ENCODE data around the gene MCAM. TPM values are rescaled to one million over a fixed set of nuclear protein-coding genes. Genes with fewer than 3 reads are reported as not detected.
A peak's percentile ranks its signal among the peaks of the same experiment; 100 is the strongest.

MCAM gene
- total RNA-seq, 1 donor = 11.2 TPM

DNA sequence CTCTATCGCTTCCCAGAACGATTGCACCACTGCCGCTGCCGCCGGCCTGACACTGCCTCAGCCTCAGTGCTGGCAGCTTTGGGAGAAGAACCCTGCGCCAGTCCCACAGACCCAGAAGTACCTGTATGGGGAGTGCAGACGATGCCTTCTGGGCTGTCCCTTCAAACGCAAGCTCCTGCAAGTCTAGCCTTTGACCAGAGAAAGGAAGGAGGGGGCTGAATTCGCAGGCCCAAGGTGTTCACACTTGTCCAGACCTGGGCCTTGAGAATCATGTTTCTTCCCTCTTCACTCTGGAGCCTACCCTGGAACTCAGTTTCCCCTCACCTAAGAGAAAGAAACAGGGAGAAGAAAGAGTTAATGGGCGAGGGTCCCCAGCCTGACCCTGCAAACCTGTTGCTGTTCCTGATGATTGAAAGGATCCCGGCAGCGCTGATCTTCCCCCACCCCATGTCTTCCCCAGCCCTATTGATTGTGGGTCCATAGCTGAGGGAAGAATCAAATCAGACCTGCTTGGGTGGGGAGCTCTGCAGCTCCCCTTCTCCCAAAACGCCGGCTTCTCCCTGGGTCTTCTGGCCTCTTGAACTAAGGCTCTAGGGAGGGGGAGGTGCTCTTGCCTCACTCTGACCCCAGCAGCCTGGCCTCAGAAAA lies 786 bp upstream of the MCAM start:
- H3K4me1 ChIP-seq (ENCODE audit: insufficient read depth, low read length) = peaks cover 56% of the 10 kb centered on the region
- H3K4me2 ChIP-seq (ENCODE audit: insufficient read depth, low read length) = peak overlapping the region; percentile 54
- H3K79me2 ChIP-seq (ENCODE audit: insufficient read depth, low read length) = no peaks in the 10 kb centered on the region
- H3K27me3 ChIP-seq (ENCODE audit: insufficient read depth, low read length) = no peaks in the 10 kb centered on the region
- no peaks in the 10 kb centered on the region for H4K20me1 ChIP-seq (ENCODE audit: insufficient read depth, low read length)
- peak; percentile 82 for DNase-seq (ENCODE audit: insufficient read length, low spot score, missing footprints)
- H3K9me3 ChIP-seq (ENCODE audit: low read depth, low read length) = no peaks in the 10 kb centered on the region
- peak overlapping the region; percentile 92 for H3K27ac ChIP-seq (ENCODE audit: low read depth, low read length)
- TF ChIP-seq, protein P1, sequence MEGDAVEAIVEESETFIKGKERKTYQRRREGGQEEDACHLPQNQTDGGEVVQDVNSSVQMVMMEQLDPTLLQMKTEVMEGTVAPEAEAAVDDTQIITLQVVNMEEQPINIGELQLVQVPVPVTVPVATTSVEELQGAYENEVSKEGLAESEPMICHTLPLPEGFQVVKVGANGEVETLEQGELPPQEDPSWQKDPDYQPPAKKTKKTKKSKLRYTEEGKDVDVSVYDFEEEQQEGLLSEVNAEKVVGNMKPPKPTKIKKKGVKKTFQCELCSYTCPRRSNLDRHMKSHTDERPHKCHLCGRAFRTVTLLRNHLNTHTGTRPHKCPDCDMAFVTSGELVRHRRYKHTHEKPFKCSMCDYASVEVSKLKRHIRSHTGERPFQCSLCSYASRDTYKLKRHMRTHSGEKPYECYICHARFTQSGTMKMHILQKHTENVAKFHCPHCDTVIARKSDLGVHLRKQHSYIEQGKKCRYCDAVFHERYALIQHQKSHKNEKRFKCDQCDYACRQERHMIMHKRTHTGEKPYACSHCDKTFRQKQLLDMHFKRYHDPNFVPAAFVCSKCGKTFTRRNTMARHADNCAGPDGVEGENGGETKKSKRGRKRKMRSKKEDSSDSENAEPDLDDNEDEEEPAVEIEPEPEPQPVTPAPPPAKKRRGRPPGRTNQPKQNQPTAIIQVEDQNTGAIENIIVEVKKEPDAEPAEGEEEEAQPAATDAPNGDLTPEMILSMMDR (IDR thresholded peaks at IDR 0.05; ENCODE audit: extremely low read depth, low read depth, low read length) = no peak
- H3K4me3 ChIP-seq (ENCODE audit: insufficient read depth, low read length) = peak overlapping the region; percentile 38
- peak overlapping the region; percentile 35 for H2AFZ ChIP-seq (ENCODE audit: low read length)
- H3K36me3 ChIP-seq (ENCODE audit: insufficient read depth, low read length) = peaks cover 5% of the 10 kb centered on the region

DNA sequence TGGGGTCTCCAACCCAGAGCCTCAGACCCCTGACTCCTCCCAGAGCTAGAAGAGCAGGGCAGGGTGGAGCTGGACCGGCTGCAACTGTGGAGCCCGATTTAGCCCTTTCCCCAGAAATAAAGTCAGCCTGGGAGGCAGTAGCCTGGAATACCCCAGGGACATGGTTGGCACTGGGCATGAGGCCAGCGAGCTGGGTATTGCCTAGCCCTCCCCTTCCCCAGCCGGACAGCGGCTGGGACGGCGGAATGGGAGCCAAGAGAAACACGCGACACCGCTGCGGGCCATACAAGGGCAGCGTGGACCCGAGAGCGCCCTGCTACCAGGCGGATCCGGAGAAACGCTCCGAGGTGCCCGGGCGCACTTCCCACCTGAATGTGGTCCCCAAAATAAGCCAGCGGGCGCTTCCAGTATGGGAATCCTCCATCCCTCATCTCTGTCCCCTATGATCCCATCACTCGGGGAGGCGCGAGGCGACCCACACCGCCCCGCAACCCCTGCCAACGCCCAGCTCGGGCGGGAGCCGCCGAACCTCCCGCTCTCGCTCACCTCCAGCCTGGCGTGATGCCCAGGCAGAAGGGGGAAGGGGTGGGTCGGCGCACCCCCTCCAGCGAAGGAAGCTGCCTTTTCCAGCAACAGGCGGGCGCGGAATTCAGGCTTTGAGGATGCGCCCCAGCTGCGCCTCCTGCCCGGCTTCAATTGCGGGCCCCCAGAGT lies 758 bp downstream of the MCAM start:
- Histone ChIP-seq H3K79me2 (ENCODE audit: insufficient read depth, low read length) (no peaks in the 10 kb centered on the region), H3K27me3 (ENCODE audit: insufficient read depth, low read length) (no peaks in the 10 kb centered on the region), H3K27ac (ENCODE audit: low read depth, low read length) (no peak overlapping the region), H3K36me3 (ENCODE audit: insufficient read depth, low read length) (peaks cover 5% of the 10 kb centered on the region), H3K4me1 (ENCODE audit: insufficient read depth, low read length) (peaks cover 44% of the 10 kb centered on the region), H3K9me3 (ENCODE audit: low read depth, low read length) (no peaks in the 10 kb centered on the region), H3K4me3 (ENCODE audit: insufficient read depth, low read length) (peak overlapping the region; percentile 74), H2AFZ (ENCODE audit: low read length) (peak overlapping the region; percentile 72), H4K20me1 (ENCODE audit: insufficient read depth, low read length) (no peaks in the 10 kb centered on the region), H3K4me2 (ENCODE audit: insufficient read depth, low read length) (peak overlapping the region; percentile 89)
- TF ChIP-seq, protein P1 (IDR thresholded peaks at IDR 0.05; ENCODE audit: extremely low read depth, low read depth, low read length) = no peak
- DNase-seq (ENCODE audit: insufficient read length, low spot score, missing footprints) = peak; percentile 91

DNA sequence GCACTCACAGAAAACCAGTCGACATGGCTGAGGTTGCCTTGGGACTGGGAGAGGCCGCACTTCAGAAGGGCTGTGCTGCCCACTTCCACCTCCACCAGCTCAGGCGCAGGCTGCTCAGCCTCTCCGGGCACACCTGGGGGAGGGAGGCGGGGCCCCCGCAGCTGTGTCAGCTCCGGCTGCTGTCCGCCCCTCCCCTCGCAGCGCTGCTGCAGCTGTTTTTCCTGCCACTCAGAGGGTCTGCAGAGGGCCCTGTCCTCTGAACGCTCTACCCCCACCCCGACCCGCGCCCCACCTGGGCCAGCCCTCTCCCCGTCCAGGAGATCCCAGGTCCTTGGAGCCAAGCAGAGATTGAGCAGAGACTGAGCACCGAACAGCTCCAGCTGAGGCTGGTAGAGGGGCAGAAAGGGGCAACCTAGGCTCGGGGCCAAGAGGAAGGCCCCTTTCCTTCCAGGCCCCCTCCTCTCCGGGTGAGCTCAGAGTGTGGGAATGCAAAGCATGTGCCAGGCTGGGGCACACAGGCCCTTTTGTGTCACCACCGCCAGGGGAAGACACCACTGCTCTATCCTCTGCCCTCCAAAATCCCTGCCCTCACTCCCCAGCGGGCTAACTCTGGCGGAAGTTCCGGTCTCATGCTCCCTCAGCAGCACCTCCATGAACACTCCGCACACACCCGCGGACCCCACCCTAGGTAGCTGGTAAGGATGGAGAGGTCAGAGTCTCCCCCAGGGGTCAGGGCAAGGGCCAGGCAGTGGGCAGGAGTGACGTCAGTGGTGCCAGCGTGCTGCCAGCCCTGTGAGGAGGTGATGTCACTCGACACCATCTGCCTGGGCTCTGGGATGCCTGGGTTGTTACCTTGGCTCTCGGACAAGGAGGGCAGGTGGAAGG lies 1.6 kb downstream of the MCAM start:
- Histone ChIP-seq H3K9me3 (ENCODE audit: low read depth, low read length) (no peaks in the 10 kb centered on the region), H3K36me3 (ENCODE audit: insufficient read depth, low read length) (peaks cover 5% of the 10 kb centered on the region), H3K4me3 (ENCODE audit: insufficient read depth, low read length) (peak overlapping the region; percentile 74), H3K4me1 (ENCODE audit: insufficient read depth, low read length) (peaks cover 40% of the 10 kb centered on the region), H3K4me2 (ENCODE audit: insufficient read depth, low read length) (peak overlapping the region; percentile 89), H3K27ac (ENCODE audit: low read depth, low read length) (no peak overlapping the region), H2AFZ (ENCODE audit: low read length) (peak overlapping the region; percentile 69), H3K27me3 (ENCODE audit: insufficient read depth, low read length) (no peaks in the 10 kb centered on the region), H3K79me2 (ENCODE audit: insufficient read depth, low read length) (no peaks in the 10 kb centered on the region), H4K20me1 (ENCODE audit: insufficient read depth, low read length) (no peaks in the 10 kb centered on the region)
- TF ChIP-seq, protein P1 (IDR thresholded peaks at IDR 0.05; ENCODE audit: extremely low read depth, low read depth, low read length) = no peak
- DNase-seq (ENCODE audit: insufficient read length, low spot score, missing footprints) = peak; percentile 92

Measured in osteoblast (primary cell).